Adrenal gland (tissue), 19 donors: ENCODE results near the gene GSAP. TPM values are rescaled to one million over a fixed set of nuclear protein-coding genes. Genes with fewer than 3 reads are reported as not detected.
A peak's percentile ranks its signal among the peaks of the same experiment; 100 is the strongest.
"Not testable (repeated sequence)": the region's sequence is repeated elsewhere in the genome, so short reads cannot be mapped to it uniquely, and the experiment has no call there.

Source experiments
- DNase-seq, 7 donors: peaks; one replicate each; pipeline ENCODE4 v3.0.0-alpha.2; 2019 to 2020
- H3K27ac ChIP-seq, 5 donors: fragments of 200-600 bp; sonication (generic) in 4 of 5; 1 replicate in 3 of 5; 2 replicates in 2 of 5; pipeline versions ENCODE4 v1.5.1 to v1.8.0; 2016 to 2020; ENCODE audit warnings: mild to moderate bottlenecking in 1 of 5
- H3K27me3 ChIP-seq: fragments of 200-600 bp; 2 replicates; pipeline ENCODE4 v1.8.0; 2021
- H3K36me3 ChIP-seq, 2 donors: fragments of 200-600 bp; replicated peaks in 1 of 2; 1 replicate in 1 of 2; 2 replicates in 1 of 2; pipeline versions ENCODE4 v1.5.1 to v1.8.0; 2018 to 2022
- H3K4me1 ChIP-seq, 2 donors: fragments of 200-600 bp; replicated peaks in 1 of 2; 1 replicate in 1 of 2; 2 replicates in 1 of 2; pipeline versions ENCODE4 v1.5.1 to v1.8.0; 2018 to 2021
- H3K4me3 ChIP-seq, 4 donors: fragments of 200-600 bp; sonication (generic) in 3 of 4; one replicate each; pipeline ENCODE4 v1.5.1; 2016 to 2018
- H3K9me3 ChIP-seq, 3 donors: fragments of 200-600 bp; sonication (generic) in 1 of 3; replicated peaks in 1 of 3; 1 replicate in 2 of 3; 2 replicates in 1 of 3; pipeline versions ENCODE4 v1.5.1 to v1.8.0; 2016 to 2021
- CTCF ChIP-seq, 6 experiments: fragments of 450-650 bp in 4 of 6; fragments of 200-600 bp in 2 of 6; sonication (generic) in 1 of 6; IDR thresholded peaks; 1 replicate in 5 of 6; 2 replicates in 1 of 6; pipeline versions ENCODE4 v1.5.1 to v1.8.0; 2016 to 2021; ENCODE audit warnings: antibody characterized with exemption in 6 of 6, mild to moderate bottlenecking in 2 of 6, moderate library complexity in 1 of 6
- POLR2A ChIP-seq, 2 donors: fragments of 450-650 bp; IDR thresholded peaks; one replicate each; pipeline ENCODE4 v1.6.1; 2017; ENCODE audit warnings: antibody characterized with exemption in 2 of 2, mild to moderate bottlenecking in 2 of 2, moderate library complexity in 1 of 2
- WGBS, 4 donors: extraction: QIAGEN DNeasy Blood & Tissue Kit in 2 of 4; methylation state at CpG; one replicate each; pipeline versions ENCODE4 v1.1.5 to v1.1.7; 2013 to 2017; 5-methylcytosine and 5-hydroxymethylcytosine counted together
- intact Hi-C, 2 donors: fragments of 100-400 bp; cut with DNase I; formaldehyde crosslinking; loops; one replicate each; pipeline versions ENCODE4 v1.14.1 to v1.15.0; 2022 to 2023
- long read RNA-seq, 10 donors: library from polyadenylated mRNA in 3 of 10; unstranded in 2 of 10; stranded (forward) in 1 of 10; transcript quantifications; one replicate each; pipeline ENCODE4 v2.0.0 and lab custom pipeline, GENCODE V29; 2021 to 2026
- polyA plus RNA-seq, 3 donors: library from polyadenylated mRNA; stranded (reverse); fragments of 200-250 nt in 2 of 3; fragments of 350-450 nt in 1 of 3; fragmentation: Illumina TruSeq in 1 of 3; extraction: RNeasy Lipid Tissue Mini Kit (QIAGEN cat#74804) in 1 of 3; gene quantifications; one replicate each; pipeline ENCODE4 v1.2.3, GENCODE V29; 2013 to 2014
- total RNA-seq, 9 donors: library from RNA; depleted of rRNA in 4 of 9; stranded (reverse); fragments of >200 nt in 4 of 9; fragments of 120-200 nt in 1 of 9; fragmentation: NEBNext Ultra II Directional in 1 of 9; extraction: Animal tissue kit (Norgen Biotek cat#: 25700) in 1 of 9; gene quantifications; one replicate each; pipeline versions ENCODE4 v1.1.0 to v1.2.4, GENCODE V29; 2013 to 2023
- donor health status: healthy with polysubstance abuse.
- donor health status: Bipolar disorder and iron deficiency.
- donor health status: DM: yes; HTN: yes; CAD: no.
- donor health status: DM: no; HTN: no; CAD: no.
- donor health status: DM: no; HTN: no; CAD: no.
- donor health status: DM: yes; HTN: yes; CAD: no.

The GSAP gene
- 10 to 100 TPM; 10.3 to 29.9 (median 18.2) TPM for total RNA-seq
- polyA plus RNA-seq: 10 to 100 TPM; 14.3 to 56.1 (median 36.3) TPM
- long read RNA-seq, donor 1: 0 reads
- long read RNA-seq, donor 2: 0 reads
- long read RNA-seq, donor 3: 0 reads
- long read RNA-seq, donor 4, partial matches to known transcripts: 6 of 11 reads
- long read RNA-seq, donor 4, other reads (novel, unspliced or antisense): 3 of 11 reads
- long read RNA-seq, donor 5, transcript GSAP-201 (31 exons, 3,251 nt): major isoform, 21 of 43 reads
- long read RNA-seq, donor 5, partial matches to known transcripts: 9 of 43 reads
- long read RNA-seq, donor 5, other reads (novel, unspliced or antisense): 12 of 43 reads
- long read RNA-seq, donor 6, partial matches to known transcripts: 0 of 4 reads
- long read RNA-seq, donor 6, other reads (novel, unspliced or antisense): 2 of 4 reads
- long read RNA-seq, donor 7: 0 reads
- long read RNA-seq, donor 8: 0 reads
- long read RNA-seq, donor 9: 0 reads
- long read RNA-seq, donor 10, partial matches to known transcripts: 0 of 1 reads
- long read RNA-seq, donor 10, other reads (novel, unspliced or antisense): 0 of 1 reads

GRCh38 chr7:77415823-77416620 lies at the start of gene GSAP:
Gene GSAP (minus strand): TSS chr7:77416349. CDS start chr7:77416321, 28 bp downstream.
- TF ChIP-seq POLR2A (IDR thresholded peaks at IDR 0.05): peak in 1 of 2 donors; percentile 39
- no peak for TF ChIP-seq CTCF (IDR thresholded peaks at IDR 0.05)
- intact Hi-C loops: no loop called here
- peak; percentile 67 to 78 (median 71) for DNase-seq

GRCh38 chr7:77465256-77465655 lies 49.1 kb upstream of the GSAP start:
- DNase-seq: no peak
- Histone ChIP-seq H3K36me3 (no peaks in the 10 kb centered on the region), H3K27me3 (no peaks in the 10 kb centered on the region), H3K9me3 (no peaks in the 10 kb centered on the region), H3K27ac (no peak overlapping the region), H3K4me3 (no peak overlapping the region), H3K4me1 (no peaks in the 10 kb centered on the region)
- 97 to 100% (median 98%) methylated on average over 1 of the region's 1 CpG for WGBS, 4 donors
- intact Hi-C loops: no loop called here
- no peak for TF ChIP-seq CTCF (IDR thresholded peaks at IDR 0.05)
- TF ChIP-seq POLR2A (IDR thresholded peaks at IDR 0.05): no peak

More at GRCh38 chr7:77415823-77416620, at the start of gene GSAP:
- H3K27ac ChIP-seq: peak within 1 kb of the TSS; percentile 68 to 96 (median 88)
- H3K4me3 ChIP-seq: peak within 1 kb of the TSS; percentile 62 to 99 (median 86)
- H3K36me3 ChIP-seq: no peaks in the 10 kb centered on the region
- 1 to 5% (median 1%) methylated on average over 14 to 93 of the region's 93 CpGs for WGBS, 4 donors
- H3K27me3 ChIP-seq: no peaks in the 10 kb centered on the region
- H3K9me3 ChIP-seq: no peaks in the 10 kb centered on the region
- peaks cover 7 to 20% of the 10 kb centered on the region in 2 donors for H3K4me1 ChIP-seq

GRCh38 chr7:77464589-77464988 lies 48.4 kb upstream of the GSAP start:
- intact Hi-C loops: no loop called here
- H3K4me1 ChIP-seq: no peaks in the 10 kb centered on the region

GRCh38 chr7:77463632-77464031 lies 47.5 kb upstream of the GSAP start:
- intact Hi-C loops, H3K4me1 ChIP-seq, H3K9me3 ChIP-seq, H3K27me3 ChIP-seq, H3K36me3 ChIP-seq, DNase-seq, H3K27ac ChIP-seq, H3K4me3 ChIP-seq: not testable (repeated sequence)
- WGBS, 4 donors: 68 to 83% (median 75%) methylated on average over 6 of the region's 6 CpGs

More at GRCh38 chr7:77464589-77464988, 48.4 kb upstream of the GSAP start:
- Histone ChIP-seq H3K36me3 (no peaks in the 10 kb centered on the region), H3K9me3 (no peaks in the 10 kb centered on the region), H3K4me3 (no peak overlapping the region), H3K27ac (no peak overlapping the region), H3K27me3 (no peaks in the 10 kb centered on the region)
- no peak for TF ChIP-seq CTCF (IDR thresholded peaks at IDR 0.05)
- DNase-seq: no peak
- 87 to 96% (median 91%) methylated on average over 4 of the region's 4 CpGs for WGBS, 4 donors
